DMS53 treated with DMSO at 0.1 percent for 48 hours (cell line): ENCODE data around the gene ZNHIT1.

Source experiments
- DNase-seq: peaks from one replicate; lab custom pipeline; 2025; ENCODE audit not compliant: unreplicated experiment; lab: John Stamatoyannopoulos, UW

Gene ZNHIT1

DNA sequence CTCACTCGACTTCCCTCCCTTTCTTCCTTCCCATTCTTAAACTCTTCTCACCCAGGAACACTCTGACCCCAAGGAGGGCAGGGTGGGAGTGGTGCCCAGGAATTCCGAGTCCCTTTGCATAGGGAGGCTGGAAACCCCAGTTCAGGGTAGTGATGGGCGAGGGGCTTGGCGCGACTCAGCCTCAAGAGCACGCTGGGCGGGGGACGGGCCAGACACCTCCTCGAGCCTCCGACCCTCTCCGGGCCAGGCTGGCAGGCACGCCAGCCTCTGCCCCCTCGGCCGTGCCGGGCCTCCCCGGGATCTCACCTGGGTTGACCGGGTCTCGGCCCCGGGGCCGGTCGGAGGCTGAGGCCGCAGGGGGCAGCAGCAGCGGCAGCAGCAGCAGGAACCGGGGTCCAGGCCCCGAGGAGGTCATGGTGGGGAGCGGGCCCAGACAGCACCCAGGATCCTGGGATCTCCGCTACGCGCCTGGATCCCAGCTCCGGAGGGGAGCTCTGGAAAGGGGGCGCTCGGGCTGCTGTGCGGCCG, 1.0 kb upstream of the ZNHIT1 start:
- no peak for DNase-seq

DNA sequence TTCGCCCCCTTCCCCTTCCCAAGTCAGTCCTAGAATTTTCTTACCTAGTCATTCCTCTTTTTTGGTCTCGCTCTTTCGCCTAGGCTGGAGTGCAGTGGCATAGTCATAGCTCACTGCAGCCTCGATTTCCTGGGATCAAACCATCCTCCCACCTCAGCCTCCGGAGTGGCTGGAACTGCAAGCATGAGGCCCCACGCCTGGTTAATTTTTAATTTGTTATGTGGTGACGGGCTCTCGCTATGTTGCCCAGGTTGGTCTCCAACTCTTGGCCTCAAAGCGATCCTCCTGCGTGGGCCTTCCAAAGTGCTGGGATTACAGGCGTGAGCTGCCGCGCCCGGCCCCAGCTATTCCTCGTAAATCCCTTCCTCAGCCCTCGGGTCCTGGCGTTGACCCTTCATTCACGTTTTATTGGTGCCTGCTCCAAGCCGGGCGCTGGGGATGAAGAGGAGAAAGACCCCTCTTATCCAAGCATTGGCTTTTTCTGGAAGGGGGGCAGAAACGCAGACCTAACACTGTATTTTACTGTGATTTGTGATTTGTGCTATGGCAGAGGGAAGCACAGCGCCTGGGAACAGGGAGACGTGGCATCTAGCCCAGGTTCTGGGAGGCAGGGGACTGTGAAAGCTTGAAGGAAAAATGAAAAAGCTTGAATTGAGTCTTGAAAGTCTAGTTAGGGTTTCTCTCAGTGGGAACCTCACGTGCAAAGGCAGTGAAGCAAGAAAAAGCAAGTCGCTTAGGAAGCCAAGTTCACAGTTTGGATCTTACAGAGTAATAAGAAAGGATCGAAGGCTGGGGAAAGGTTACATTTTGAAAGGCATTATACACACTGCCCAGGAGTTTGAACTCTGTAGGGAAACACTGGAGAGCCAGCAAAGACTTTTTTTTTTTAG, 516 bp downstream of the ZNHIT1 start:
- no peak for DNase-seq

GRCh38 chr7:101220295-101220694, 2.3 kb downstream of the ZNHIT1 start:
- no peak for DNase-seq

DNA sequence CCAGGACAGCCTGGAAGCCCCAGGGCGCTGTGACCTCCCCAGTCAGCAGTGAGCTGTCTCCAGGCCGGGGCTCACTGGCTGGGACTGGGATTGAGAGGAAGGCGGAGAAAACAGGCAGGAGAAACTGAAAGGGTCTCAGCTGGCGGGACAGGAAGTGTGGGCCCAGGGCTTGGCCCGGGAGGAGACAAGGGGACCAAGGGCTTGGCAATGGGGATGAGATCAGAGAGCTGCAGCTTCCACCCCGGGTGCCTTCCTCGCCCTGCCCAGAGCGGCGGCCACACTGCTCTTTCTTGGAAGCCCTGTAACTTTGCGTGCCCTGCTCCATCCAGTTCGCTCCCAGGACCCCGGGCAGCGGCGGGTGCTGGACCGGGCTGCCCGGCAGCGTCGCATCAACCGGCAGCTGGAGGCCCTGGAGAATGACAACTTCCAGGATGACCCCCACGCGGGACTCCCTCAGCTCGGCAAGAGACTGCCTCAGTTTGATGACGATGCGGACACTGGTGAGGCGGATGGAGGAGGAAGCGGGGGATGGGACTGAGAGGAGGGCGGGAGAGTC, 4.4 kb downstream of the ZNHIT1 start:
- no peak for DNase-seq

- DNase-seq = no peak
Observed at GRCh38 chr7:101223528-101223927, 5.6 kb downstream of the ZNHIT1 start.

DNA sequence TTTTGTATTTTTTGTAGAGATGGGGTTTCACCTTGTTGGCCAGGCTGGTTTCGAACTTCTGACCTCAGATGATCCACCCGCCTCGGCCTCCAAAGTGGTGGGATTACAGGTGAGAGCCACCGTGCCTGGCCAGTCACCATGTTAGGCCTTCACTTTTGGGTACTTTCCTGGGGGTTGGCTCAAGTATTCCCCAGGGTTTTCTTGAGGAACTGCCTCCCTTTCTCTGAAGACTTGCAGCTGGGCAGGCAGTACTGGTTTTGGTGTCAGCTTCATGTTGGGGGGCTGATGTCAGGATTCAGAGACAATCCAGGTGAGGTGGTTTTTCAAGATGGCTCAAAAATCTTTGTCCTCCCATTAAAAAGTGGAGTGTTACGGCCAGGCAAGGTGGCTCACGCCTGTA, 7.7 kb downstream of the ZNHIT1 start:
- DNase-seq = no peak

- DNase-seq = no peak
Observed at GRCh38 chr7:101226721-101227120, 8.8 kb downstream of the ZNHIT1 start.

DNA sequence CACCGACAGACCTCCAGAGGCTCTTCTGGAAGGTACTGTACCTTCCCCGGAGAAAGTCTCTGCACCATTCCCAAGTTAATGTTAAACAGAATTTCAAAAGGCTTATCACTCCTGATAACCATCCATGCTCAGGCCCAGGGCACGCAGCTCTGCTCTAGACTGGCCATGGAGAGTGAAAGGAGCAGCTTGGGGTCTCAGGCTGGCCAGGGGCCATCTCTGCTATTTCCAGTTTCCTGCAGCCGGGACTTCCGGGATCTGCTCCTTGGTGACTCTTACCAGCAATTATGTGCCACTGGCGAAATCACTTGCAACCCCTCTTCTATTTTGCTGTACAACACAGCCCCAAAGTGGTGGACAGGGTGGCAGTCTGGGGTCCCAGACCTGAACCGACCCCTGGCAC, 13.7 kb downstream of the ZNHIT1 start:
- DNase-seq = no peak

DNA sequence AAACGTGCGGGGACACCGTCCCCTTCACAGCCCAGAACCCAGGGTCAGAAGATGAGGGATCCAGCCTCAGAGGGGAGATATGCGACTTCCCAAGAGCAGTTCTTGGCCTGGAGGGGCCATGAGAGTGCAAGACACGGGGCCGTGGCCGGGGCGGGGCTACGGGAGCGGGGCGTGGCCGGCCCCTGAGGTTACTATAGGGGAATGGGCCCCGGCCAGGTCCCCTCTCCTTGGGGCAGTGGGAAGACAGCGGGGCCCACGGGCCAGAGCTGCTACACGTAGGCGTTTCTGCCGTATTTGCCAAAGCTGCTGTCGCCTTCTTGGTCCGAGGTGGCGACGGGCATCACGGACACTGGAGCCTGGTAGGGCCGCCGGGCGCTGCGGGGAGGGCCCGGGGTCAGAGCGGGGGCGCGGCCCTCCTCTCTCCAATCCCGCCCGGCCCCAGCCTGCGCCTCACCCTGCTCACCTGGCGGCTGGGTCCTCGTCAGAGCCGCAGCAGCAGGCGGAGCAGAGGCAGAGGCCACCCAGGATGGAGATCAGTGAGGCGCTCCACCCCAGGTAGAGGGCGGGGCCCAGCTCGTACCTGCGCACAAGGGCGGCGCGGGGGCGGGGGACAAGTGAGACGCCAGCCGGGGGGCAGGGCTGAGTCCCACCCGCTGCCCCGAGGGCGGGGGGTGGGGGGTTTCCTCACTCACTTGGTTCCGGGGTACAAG, 14.3 kb downstream of the ZNHIT1 start:
- peak; percentile 84 for DNase-seq

GRCh38 chr7:101233907-101234547, 16.1 kb downstream of the ZNHIT1 start:
- DNase-seq = no peak

- no peak for DNase-seq
Observed at GRCh38 chr7:101234636-101235035, 16.7 kb downstream of the ZNHIT1 start.

GRCh38 chr7:101235050-101235449, 17.1 kb downstream of the ZNHIT1 start:
- no peak for DNase-seq

DNA sequence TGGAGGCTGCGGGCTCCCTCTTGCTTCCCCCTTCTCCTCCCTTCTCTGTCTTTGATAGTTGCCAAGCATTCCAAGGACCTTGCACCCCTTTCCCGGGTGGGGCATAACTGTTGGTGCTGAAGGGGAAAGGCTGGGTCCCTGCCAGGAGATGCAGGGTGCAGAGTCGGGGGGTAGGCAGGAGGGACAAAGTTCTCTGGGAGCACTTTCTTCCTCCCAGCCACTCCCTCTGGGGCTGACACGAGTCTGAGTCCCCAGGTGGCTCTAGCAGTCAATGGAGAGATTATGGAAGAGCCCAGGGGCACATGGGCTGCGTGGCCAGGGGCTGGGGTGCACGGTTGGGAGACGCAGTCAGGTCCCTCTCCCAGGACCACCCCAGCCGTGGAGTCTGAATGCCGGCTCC, 17.6 kb downstream of the ZNHIT1 start:
- no peak for DNase-seq

DNA sequence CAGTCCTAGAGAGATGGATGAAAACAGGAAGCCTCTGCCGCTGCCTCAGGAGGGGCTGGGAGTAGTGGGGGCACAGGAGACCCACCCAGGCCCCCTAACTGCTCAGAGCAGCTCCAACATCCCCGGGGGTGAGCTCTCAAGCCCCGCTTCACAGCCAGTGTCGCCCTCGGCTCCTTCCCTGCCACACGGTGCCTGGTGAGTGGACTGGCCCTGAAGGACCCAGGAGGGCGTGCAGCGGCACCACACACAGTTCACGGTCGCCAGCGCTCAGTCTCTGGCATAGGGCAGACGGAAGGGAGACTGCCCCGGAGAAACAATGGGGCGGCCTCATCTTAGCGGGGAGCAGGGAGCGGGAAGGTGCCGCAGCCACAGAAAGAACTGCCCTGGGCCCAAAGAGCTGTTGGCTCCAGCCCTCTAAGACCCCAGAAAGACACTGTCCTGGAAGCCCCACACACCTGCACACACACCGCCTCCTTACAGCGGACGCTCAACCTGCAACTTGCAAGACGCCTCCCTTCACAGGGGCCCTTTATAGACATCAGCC, 18.4 kb downstream of the ZNHIT1 start:
- no peak for DNase-seq

- no peak for DNase-seq
Observed at GRCh38 chr7:101237206-101238067, 19.5 kb downstream of the ZNHIT1 start, which contains the start of gene CLDN15. Gene CLDN15 (minus strand): TSS chr7:101237802. CDS start chr7:101237581, 221 bp downstream.

GRCh38 chr7:101238226-101239182, 20.5 kb downstream of the ZNHIT1 start:
- DNase-seq = no peak

GRCh38 chr7:101239191-101239950, 21.4 kb downstream of the ZNHIT1 start:
- no peak for DNase-seq

DNA sequence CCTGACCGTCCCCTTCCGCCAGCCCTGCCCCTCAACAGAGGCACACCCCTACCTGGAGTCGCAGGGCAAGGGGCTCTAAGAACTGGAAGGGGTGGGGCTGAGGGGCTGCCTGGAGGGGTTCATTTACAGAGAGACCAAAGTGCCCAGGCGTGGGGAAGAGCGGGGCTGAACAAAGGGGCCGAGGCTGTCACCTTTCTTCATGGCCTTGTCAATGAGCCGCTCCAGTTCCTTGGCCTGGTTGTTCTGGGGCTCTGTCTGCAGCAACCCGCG, 21.9 kb downstream of the ZNHIT1 start:
- no peak for DNase-seq
